ENCODE results near the gene GSN. TPM values are rescaled to one million over a fixed set of nuclear protein-coding genes. Genes with fewer than 3 reads are reported as not detected.

GSN gene
- polyA plus RNA-seq, 1 of the 3 experiments (the other 2 are of a cell fraction) = 168 TPM

DNA sequence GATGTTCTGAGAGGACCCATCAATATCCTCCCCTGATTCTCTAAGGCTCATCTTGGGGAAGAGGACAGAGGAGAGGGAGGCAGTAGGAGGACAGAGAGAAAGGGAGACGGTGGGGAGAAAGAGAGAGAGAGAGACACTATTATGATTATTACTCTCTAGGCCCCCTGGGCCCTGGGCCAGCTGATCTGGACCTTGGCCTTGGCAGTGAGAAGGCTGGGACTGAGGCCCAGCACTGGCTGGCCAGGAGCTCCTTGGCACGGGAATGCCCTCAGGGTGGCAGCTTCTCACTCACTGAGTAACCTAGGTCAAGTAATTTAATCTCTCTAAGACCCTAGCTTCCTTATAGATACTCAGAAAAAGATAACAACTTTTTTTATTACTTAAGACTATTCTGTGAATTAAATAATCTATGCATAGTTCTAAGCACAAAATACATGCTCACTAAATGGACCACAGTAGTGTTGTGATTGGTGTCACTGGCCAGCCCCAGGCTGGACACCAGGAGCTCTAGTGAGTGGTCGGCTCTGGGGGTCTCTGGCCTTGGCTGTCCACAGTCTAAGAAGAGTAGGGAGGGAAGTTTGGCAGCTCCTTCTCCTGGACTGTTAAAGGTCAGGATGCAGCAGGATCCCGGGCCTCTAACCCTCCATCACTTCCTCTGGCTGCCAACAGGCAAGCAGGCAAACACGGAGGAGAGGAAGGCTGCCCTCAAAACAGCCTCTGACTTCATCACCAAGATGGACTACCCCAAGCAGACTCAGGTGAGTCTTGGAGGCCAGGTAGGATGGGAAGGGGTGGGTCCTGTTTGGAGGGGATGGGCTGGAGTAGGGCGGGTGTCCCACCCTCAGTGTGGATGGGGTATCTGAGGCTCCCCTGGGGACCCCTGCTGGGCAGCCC, 50.0 kb downstream of the GSN start (continued):
- TF ChIP-seq, protein P1, sequence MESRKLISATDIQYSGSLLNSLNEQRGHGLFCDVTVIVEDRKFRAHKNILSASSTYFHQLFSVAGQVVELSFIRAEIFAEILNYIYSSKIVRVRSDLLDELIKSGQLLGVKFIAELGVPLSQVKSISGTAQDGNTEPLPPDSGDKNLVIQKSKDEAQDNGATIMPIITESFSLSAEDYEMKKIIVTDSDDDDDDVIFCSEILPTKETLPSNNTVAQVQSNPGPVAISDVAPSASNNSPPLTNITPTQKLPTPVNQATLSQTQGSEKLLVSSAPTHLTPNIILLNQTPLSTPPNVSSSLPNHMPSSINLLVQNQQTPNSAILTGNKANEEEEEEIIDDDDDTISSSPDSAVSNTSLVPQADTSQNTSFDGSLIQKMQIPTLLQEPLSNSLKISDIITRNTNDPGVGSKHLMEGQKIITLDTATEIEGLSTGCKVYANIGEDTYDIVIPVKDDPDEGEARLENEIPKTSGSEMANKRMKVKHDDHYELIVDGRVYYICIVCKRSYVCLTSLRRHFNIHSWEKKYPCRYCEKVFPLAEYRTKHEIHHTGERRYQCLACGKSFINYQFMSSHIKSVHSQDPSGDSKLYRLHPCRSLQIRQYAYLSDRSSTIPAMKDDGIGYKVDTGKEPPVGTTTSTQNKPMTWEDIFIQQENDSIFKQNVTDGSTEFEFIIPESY (IDR thresholded peaks at IDR 0.05; ENCODE audit: borderline replicate concordance, low read depth) = no peak
- TF ChIP-seq TEAD4 (IDR thresholded peaks at IDR 0.05; ENCODE audit: borderline replicate concordance, insufficient read depth) = no peak
- TF ChIP-seq YY1 (IDR thresholded peaks at IDR 0.05; ENCODE audit: low read depth) = no peak
- TF ChIP-seq MXI1 (IDR thresholded peaks at IDR 0.05; ENCODE audit: low read depth, low read length) = no peak
- TF ChIP-seq EP300 (IDR thresholded peaks at IDR 0.05; ENCODE audit: borderline replicate concordance in 1 of 2, low read depth in 1 of 2, low read length in 1 of 2) = no peak
- TF ChIP-seq TAF1 (IDR thresholded peaks at IDR 0.05; ENCODE audit: borderline replicate concordance, low read depth, low read length) = no peak
- no peak for TF ChIP-seq SMC3 (IDR thresholded peaks at IDR 0.05; ENCODE audit: low read depth, low read length)
- TF ChIP-seq, protein P2, sequence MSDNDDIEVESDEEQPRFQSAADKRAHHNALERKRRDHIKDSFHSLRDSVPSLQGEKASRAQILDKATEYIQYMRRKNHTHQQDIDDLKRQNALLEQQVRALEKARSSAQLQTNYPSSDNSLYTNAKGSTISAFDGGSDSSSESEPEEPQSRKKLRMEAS (IDR thresholded peaks at IDR 0.05; ENCODE audit: low read depth) = no peak
- TF ChIP-seq, protein P3, sequence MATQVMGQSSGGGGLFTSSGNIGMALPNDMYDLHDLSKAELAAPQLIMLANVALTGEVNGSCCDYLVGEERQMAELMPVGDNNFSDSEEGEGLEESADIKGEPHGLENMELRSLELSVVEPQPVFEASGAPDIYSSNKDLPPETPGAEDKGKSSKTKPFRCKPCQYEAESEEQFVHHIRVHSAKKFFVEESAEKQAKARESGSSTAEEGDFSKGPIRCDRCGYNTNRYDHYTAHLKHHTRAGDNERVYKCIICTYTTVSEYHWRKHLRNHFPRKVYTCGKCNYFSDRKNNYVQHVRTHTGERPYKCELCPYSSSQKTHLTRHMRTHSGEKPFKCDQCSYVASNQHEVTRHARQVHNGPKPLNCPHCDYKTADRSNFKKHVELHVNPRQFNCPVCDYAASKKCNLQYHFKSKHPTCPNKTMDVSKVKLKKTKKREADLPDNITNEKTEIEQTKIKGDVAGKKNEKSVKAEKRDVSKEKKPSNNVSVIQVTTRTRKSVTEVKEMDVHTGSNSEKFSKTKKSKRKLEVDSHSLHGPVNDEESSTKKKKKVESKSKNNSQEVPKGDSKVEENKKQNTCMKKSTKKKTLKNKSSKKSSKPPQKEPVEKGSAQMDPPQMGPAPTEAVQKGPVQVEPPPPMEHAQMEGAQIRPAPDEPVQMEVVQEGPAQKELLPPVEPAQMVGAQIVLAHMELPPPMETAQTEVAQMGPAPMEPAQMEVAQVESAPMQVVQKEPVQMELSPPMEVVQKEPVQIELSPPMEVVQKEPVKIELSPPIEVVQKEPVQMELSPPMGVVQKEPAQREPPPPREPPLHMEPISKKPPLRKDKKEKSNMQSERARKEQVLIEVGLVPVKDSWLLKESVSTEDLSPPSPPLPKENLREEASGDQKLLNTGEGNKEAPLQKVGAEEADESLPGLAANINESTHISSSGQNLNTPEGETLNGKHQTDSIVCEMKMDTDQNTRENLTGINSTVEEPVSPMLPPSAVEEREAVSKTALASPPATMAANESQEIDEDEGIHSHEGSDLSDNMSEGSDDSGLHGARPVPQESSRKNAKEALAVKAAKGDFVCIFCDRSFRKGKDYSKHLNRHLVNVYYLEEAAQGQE (IDR thresholded peaks at IDR 0.05; ENCODE audit: low read depth, low read length) = no peak
- TF ChIP-seq GABPA (IDR thresholded peaks at IDR 0.05; ENCODE audit: low read depth) = no peak
- no peak for TF ChIP-seq TCF12 (IDR thresholded peaks at IDR 0.05)
- TF ChIP-seq RAD21 (IDR thresholded peaks at IDR 0.05; ENCODE audit: low read length) = no peak

DNA sequence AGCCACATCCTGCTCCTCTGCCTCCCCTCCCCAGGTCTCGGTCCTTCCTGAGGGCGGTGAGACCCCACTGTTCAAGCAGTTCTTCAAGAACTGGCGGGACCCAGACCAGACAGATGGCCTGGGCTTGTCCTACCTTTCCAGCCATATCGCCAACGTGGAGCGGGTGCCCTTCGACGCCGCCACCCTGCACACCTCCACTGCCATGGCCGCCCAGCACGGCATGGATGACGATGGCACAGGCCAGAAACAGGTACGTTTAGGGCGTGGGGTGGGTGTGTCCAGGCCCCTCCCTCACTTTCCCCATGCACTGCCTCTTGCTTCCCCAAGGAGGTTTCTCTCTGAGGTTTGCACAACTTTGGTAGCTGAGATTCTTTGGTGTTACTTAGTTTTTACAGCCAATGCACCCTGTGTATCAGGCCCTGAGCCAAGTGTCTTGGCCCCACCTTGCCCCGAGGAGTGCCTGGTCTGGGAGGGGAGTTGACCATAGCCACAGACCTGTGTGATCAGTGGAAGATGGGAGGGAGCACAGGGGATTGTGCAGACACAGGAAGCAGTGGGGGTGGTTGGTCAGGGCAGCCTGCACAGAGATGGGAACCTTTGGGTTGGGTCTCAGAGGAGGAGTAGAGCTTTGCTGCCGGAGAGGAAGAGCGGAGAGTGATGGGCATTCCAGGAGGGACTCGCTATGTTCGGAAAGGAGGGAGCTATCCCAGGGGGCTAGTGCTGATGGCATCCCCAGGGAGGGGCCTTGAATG, 50.8 kb downstream of the GSN start:
- Histone ChIP-seq H3F3A (replicated peaks; ENCODE audit: insufficient read depth) (peaks cover 10% of the 10 kb centered on the region), H3K4me3 (ENCODE audit: low read depth in 2 of 2, low read length in 1 of 2) (no peak overlapping the region), H3K4me2 (no peak overlapping the region), H2AFZ (ENCODE audit: low read depth) (no peak overlapping the region), H3K9me3 (no peaks in the 10 kb centered on the region), H4K20me1 (ENCODE audit: insufficient read depth) (no peaks in the 10 kb centered on the region), H3K9me2 (no peaks in the 10 kb centered on the region), H3K79me2 (ENCODE audit: insufficient read depth) (no peaks in the 10 kb centered on the region; the same call in 1 of the 2 replicates), H3K4me1 (ENCODE audit: control insufficient read depth in 1 of 2, insufficient read depth in 2 of 2, low read depth in 1 of 2, low read length in 1 of 2) (no peaks in the 10 kb centered on the region; a peak in 1 of 4 replicates), H3K9ac (no peak overlapping the region), H3K27ac (ENCODE audit: low read depth in 2 of 2, low read length in 1 of 2) (no peak overlapping the region), H3K27me3 (ENCODE audit: insufficient read depth) (no peaks in the 10 kb centered on the region), H3K36me3 (replicated peaks in 1 of 2; ENCODE audit: control insufficient read depth in 1 of 2, insufficient read depth in 2 of 2, low read length in 1 of 2) (peaks cover 24 to 32% of the 10 kb centered on the region in 2 experiments)
- DNase-seq = no peak
- 92% methylated on average over 16 of the region's 19 CpGs for WGBS (ENCODE audit: low lambda C conversion rate)
- POLR2A ChIA-PET = no interaction called here
- CTCF ChIA-PET = interaction anchor here (0.6 to 5.3 kb wide), 46 partner anchors 10 to 562 kb away, joined by 3 to 316 read pairs (median 8); partner anchors contain the start of gene GSN
- TF ChIP-seq NFIC (IDR thresholded peaks at IDR 0.05; ENCODE audit: borderline replicate concordance) (no peak), CHD2 (IDR thresholded peaks at IDR 0.05; ENCODE audit: low read length, partially characterized antibody) (no peak), POLR2AphosphoS5 (IDR thresholded peaks at IDR 0.05; ENCODE audit: low read depth, low read length) (no peak), TAF1 (IDR thresholded peaks at IDR 0.05; ENCODE audit: borderline replicate concordance, low read depth, low read length) (no peak), RXRA (IDR thresholded peaks at IDR 0.05; ENCODE audit: borderline replicate concordance, low read depth) (no peak), EP300 (IDR thresholded peaks at IDR 0.05; ENCODE audit: borderline replicate concordance in 1 of 2, low read depth in 1 of 2, low read length in 1 of 2) (no peak), FOXM1 (IDR thresholded peaks at IDR 0.05; ENCODE audit: low read depth) (no peak), RFX5 (IDR thresholded peaks at IDR 0.05; ENCODE audit: low read length) (no peak)
- TF ChIP-seq, protein P4, sequence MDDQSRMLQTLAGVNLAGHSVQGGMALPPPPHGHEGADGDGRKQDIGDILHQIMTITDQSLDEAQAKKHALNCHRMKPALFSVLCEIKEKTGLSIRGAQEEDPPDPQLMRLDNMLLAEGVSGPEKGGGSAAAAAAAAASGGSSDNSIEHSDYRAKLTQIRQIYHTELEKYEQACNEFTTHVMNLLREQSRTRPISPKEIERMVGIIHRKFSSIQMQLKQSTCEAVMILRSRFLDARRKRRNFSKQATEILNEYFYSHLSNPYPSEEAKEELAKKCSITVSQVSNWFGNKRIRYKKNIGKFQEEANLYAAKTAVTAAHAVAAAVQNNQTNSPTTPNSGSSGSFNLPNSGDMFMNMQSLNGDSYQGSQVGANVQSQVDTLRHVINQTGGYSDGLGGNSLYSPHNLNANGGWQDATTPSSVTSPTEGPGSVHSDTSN (IDR thresholded peaks at IDR 0.05) = no peak
- TF ChIP-seq, protein P2 (IDR thresholded peaks at IDR 0.05; ENCODE audit: low read depth) = no peak
- TF ChIP-seq, protein P1 (IDR thresholded peaks at IDR 0.05; ENCODE audit: borderline replicate concordance, low read depth) = no peak
